ENCODE results near the gene NBPF1. TPM values are rescaled to one million over a fixed set of nuclear protein-coding genes. Genes with fewer than 3 reads are reported as not detected.
"Not testable (repeated sequence)": the region's sequence is repeated elsewhere in the genome, so short reads cannot be mapped to it uniquely, and the experiment has no call there.

NBPF1 gene
- total RNA-seq, 1 donor from 2014 or later, result 100 TPM

DNA sequence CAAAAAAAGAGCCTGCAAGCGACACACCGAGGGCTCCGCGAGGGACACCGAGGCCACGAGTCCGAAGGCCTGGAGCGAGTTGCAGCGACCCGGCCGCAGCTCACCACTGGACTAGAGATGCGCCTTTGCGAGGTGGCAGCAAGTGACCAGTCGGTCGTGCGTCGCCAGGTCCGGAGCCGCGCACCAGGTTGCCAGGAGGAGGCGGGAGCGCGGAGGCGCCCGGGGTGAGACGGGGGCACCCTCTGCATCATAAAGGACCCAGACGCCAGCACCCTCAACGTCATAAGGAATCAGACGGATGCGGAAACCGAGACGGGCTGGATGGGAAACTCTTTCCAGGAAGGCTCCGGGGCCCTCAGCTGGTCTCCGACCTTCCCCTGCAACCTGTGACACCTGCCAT is 77.9 kb downstream of the NBPF1 start:
- not testable (repeated sequence) for H3K9me3 Mint-ChIP-seq (ENCODE audit: low read depth); DNase-seq (ENCODE audit: low spot score, unreplicated experiment); H3K4me1 Mint-ChIP-seq (ENCODE audit: low read depth); H3K36me3 Mint-ChIP-seq (ENCODE audit: insufficient read depth)
- Mint-ChIP-seq H3K27me3 (peaks cover 46% of the 10 kb centered on the region), H3K27ac (peak overlapping the region; percentile 90), H3K4me3 (ENCODE audit: low read depth) (peak overlapping the region; percentile 75)

DNA sequence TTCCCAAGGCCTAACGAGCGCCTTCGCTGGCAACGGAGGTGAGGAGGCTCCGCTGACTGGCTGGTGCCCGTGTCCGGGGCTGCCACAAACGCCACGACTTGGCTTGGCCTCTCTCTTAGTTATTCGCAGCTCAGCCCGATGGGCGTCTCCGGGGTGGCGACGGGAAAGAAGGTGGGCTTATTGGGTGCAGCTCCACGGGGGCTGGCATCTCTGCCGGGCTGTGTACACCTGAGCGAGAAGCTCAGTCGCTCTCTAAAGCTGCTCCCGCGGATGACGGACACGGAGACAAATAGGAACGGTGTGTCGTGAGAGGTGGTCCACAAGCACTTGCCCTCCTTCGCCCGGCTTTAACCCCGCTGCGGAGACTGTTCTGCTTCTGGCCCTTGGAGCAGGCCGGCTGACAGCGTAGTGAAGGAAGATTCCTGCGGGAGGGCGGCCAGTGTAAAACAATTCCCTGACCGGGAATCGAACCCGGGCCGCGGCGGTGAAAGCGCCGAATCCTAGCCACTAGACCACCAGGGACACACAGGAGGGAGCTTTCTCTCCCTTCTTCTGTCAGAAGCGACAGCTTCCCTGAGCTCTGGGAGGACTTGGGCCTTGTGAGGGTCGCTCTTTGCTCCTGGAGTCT is 78.4 kb downstream of the NBPF1 start:
- not testable (repeated sequence) for H3K36me3 Mint-ChIP-seq (ENCODE audit: insufficient read depth); H3K4me1 Mint-ChIP-seq (ENCODE audit: low read depth); H3K9me3 Mint-ChIP-seq (ENCODE audit: low read depth)
- H3K27me3 Mint-ChIP-seq, result peaks cover 48% of the 10 kb centered on the region
- DNase-seq (ENCODE audit: low spot score, unreplicated experiment), result peak; percentile 55
- H3K27ac Mint-ChIP-seq, result peak overlapping the region; percentile 90
- peak overlapping the region; percentile 75 for H3K4me3 Mint-ChIP-seq (ENCODE audit: low read depth)

DNA sequence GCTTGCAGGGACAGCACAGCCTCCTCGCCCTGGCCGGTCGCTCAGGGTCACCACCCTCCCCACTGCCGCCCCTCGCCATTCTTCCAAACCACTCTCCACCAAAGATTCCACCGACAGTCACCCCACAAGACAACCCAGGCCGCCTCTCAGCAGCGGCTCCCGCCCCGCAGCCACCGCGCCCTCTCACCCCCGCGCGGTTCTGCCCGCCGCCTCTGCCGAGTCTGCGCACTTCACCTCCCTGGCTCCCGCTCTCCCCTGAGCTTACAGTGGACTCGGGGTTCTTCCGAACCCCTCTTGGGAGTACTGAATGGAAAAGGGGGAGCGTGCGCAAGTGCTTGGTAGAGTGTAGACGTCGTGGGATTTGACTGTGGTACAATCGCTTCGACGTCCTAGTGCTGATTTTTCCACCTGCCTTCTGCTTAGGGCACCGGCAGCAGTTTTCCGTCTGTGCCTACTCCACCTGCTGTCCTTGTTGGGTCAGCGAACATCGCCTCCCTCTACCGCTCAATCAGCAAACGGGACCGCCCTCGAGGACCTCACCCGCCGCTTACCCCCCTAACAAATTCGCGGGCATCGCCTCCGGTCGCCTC is 79.0 kb downstream of the NBPF1 start:
- H3K4me1 Mint-ChIP-seq (ENCODE audit: low read depth); H3K27ac Mint-ChIP-seq; H3K9me3 Mint-ChIP-seq (ENCODE audit: low read depth); DNase-seq (ENCODE audit: low spot score, unreplicated experiment); H3K36me3 Mint-ChIP-seq (ENCODE audit: insufficient read depth): not testable (repeated sequence)
- peak overlapping the region; percentile 75 for H3K4me3 Mint-ChIP-seq (ENCODE audit: low read depth)
- H3K27me3 Mint-ChIP-seq, result peaks cover 52% of the 10 kb centered on the region

DNA sequence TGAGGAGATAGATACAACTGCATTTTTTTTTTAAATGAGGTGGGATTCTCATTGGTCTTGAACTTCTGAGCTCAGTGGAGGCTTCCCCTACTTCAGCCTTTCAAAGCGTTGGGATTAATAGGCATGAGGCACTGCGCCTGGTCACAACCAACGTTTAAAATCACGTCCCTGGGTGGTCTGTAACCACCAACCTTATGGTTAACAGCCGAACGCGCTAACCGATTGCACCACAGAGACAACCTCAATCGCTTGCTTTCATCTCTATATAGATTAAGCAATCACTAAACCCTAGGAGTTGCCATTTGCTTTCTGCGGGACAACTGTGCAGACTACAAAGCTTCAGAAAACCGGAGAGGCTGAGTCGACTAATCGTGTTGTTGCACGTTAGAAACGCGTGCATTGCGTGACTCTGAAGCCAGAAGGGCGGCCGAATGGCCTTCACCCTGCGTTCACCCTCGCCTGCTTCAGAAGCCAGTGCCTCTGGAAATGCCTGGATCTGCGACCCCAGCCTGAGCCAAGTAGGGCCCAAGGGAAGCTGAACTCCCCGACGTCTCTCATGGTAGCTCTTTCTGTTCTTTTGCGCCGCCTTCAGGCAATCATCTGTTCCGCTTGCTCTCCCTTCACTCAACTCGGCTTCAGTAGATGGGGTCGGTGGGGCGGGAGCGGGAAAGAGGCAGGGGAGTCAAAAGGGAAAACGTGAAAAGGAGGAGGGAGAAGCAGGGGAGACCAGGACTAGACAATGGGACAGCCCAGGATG is 81.0 kb downstream of the NBPF1 start:
- not testable (repeated sequence) for H3K9me3 Mint-ChIP-seq (ENCODE audit: low read depth); H3K27ac Mint-ChIP-seq; H3K36me3 Mint-ChIP-seq (ENCODE audit: insufficient read depth); DNase-seq (ENCODE audit: low spot score, unreplicated experiment); H3K4me1 Mint-ChIP-seq (ENCODE audit: low read depth)
- Mint-ChIP-seq H3K4me3 (ENCODE audit: low read depth) (peak overlapping the region; percentile 52), H3K27me3 (peaks cover 55% of the 10 kb centered on the region)
- TF ChIP-seq, protein P1, sequence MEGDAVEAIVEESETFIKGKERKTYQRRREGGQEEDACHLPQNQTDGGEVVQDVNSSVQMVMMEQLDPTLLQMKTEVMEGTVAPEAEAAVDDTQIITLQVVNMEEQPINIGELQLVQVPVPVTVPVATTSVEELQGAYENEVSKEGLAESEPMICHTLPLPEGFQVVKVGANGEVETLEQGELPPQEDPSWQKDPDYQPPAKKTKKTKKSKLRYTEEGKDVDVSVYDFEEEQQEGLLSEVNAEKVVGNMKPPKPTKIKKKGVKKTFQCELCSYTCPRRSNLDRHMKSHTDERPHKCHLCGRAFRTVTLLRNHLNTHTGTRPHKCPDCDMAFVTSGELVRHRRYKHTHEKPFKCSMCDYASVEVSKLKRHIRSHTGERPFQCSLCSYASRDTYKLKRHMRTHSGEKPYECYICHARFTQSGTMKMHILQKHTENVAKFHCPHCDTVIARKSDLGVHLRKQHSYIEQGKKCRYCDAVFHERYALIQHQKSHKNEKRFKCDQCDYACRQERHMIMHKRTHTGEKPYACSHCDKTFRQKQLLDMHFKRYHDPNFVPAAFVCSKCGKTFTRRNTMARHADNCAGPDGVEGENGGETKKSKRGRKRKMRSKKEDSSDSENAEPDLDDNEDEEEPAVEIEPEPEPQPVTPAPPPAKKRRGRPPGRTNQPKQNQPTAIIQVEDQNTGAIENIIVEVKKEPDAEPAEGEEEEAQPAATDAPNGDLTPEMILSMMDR (IDR thresholded peaks at IDR 0.05; ENCODE audit: unreplicated experiment), result peak; percentile 24

DNA sequence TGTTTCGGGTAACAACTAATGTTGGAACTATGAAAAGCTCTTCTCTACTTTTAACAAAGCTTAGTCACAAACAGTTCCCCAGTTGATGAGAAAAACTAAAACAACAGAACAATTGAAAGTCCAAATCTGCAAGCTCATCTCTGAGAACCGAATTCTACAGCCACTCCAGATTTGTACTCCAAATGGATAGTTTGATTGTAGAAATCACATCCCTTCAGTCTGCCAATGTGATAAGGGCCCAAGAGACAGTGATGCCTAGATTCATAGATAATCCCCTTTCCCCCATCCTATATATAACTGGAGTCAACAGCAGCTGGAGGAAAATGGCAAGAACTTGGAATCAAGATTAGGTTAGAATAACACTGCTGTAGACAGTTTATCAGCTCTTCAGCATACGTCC is 85.0 kb downstream of the NBPF1 start:
- H3K9me3 Mint-ChIP-seq (ENCODE audit: low read depth); H3K4me1 Mint-ChIP-seq (ENCODE audit: low read depth); H3K27ac Mint-ChIP-seq; H3K4me3 Mint-ChIP-seq (ENCODE audit: low read depth); DNase-seq (ENCODE audit: low spot score, unreplicated experiment); H3K36me3 Mint-ChIP-seq (ENCODE audit: insufficient read depth): not testable (repeated sequence)
- peaks cover 38% of the 10 kb centered on the region for H3K27me3 Mint-ChIP-seq

DNA sequence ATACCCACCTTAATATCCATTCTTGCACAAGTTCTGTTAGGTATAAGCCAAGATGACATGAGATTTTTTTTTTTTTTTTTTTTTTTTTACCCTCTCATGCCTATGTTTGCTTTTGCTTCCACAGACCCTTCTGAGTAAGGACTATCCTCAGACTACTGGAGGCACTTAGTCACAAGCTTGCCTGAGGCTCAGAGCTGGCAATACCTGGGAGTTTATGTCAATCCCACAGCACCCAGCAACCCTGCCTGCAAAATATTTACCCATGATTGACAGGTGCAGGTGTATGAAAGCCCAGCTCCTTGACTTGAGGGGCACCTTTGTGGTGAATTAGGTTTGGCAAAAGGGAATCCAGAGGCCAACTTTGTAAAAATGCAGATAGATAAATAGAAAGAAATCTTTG is 87.6 kb downstream of the NBPF1 start:
- not testable (repeated sequence) for H3K4me3 Mint-ChIP-seq (ENCODE audit: low read depth); H3K9me3 Mint-ChIP-seq (ENCODE audit: low read depth); H3K4me1 Mint-ChIP-seq (ENCODE audit: low read depth); H3K27ac Mint-ChIP-seq; H3K36me3 Mint-ChIP-seq (ENCODE audit: insufficient read depth); DNase-seq (ENCODE audit: low spot score, unreplicated experiment)
- peaks cover 45% of the 10 kb centered on the region for H3K27me3 Mint-ChIP-seq

DNA sequence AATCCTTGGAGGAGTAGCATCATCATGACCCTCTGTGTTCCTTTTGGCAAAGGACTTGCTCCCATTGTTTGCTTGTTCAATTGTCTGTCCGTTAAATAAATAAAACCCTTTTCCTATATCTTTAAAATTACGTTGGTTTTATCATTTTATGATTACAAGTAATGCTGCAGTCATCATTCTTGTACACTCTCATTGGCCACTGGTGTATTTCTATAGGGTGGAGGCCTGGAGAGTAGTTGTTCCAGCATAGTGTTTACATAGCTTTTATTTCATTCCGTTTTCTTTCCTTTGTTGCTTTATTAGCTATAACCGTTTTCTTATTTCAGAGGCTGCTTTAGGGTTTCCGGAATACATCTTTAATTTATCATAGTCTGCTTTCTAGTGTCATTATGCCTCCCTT is 91.7 kb downstream of the NBPF1 start:
- Mint-ChIP-seq H3K27me3 (peaks cover 48% of the 10 kb centered on the region), H3K4me1 (ENCODE audit: low read depth) (peaks cover 16% of the 10 kb centered on the region)
- H3K27ac Mint-ChIP-seq; H3K9me3 Mint-ChIP-seq (ENCODE audit: low read depth); DNase-seq (ENCODE audit: low spot score, unreplicated experiment); H3K36me3 Mint-ChIP-seq (ENCODE audit: insufficient read depth); H3K4me3 Mint-ChIP-seq (ENCODE audit: low read depth): not testable (repeated sequence)

DNA sequence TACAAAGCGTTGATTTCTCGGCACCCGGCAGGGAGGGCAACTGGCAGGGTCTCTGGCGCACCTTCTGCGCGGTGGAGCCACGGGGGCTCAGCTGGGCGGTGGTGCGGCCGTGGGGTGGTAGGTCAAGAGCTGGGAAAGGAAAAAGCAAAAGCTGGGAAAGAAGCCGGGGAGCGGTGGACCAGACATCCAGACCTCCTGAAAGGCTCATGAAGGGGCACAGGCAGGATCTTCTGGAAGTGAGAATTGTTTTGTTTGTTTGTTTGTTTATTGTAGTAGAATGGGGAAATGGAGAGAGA is 92.1 kb downstream of the NBPF1 start:
- Mint-ChIP-seq H3K27ac (no peak overlapping the region), H3K4me3 (ENCODE audit: low read depth) (peak overlapping the region; percentile 58), H3K27me3 (peaks cover 48% of the 10 kb centered on the region), H3K4me1 (ENCODE audit: low read depth) (peaks cover 16% of the 10 kb centered on the region), H3K36me3 (ENCODE audit: insufficient read depth) (no peaks in the 10 kb centered on the region), H3K9me3 (ENCODE audit: low read depth) (no peaks in the 10 kb centered on the region)
- TF ChIP-seq, protein P1 (IDR thresholded peaks at IDR 0.05; ENCODE audit: unreplicated experiment), result no peak
- DNase-seq (ENCODE audit: low spot score, unreplicated experiment), result no peak

DNA sequence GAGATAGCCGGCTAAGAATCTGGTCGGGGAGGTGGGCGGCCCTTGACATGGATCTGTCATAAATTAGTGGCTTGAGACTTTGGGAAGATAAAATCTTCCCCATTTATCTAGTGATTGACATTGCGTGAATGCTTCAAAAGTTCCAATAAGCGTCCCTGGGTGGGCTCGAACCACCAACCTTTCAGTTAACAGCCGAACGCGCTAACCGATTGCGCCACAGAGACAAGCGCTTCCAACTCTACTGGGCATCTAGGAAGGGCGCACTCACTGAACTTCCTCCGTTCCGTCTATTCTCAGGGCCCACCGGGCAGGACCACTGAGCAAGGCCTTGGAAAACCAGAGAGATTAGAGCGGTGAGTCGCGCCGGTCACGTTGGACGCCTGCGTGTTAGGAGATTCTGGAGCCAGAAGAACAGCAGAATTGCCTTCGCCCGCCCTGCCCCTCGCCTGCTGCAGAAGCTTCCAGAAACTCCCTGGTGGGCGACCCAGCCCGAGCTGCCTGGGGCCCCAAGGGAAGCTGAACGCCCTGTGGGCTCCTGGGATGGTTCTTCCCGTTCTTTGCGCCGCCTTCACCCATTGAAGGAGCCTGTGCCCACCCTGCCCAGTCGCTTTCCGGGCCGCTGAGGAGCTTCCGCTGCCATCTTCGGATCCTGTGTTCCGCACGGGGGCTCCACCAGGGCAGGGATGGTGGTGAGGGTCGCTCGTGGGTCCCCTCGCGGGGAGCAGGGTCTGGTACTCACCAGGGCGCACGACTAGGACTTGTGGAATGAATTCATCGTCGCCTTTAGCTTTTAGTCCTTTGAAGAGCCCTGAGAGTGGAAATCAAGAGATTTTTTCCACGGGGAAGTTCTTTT is 92.7 kb downstream of the NBPF1 start:
- not testable (repeated sequence) for H3K27ac Mint-ChIP-seq; DNase-seq (ENCODE audit: low spot score, unreplicated experiment); H3K36me3 Mint-ChIP-seq (ENCODE audit: insufficient read depth); H3K9me3 Mint-ChIP-seq (ENCODE audit: low read depth)
- Mint-ChIP-seq H3K4me3 (ENCODE audit: low read depth) (peak overlapping the region; percentile 58), H3K4me1 (ENCODE audit: low read depth) (peaks cover 12% of the 10 kb centered on the region), H3K27me3 (peaks cover 48% of the 10 kb centered on the region)

DNA sequence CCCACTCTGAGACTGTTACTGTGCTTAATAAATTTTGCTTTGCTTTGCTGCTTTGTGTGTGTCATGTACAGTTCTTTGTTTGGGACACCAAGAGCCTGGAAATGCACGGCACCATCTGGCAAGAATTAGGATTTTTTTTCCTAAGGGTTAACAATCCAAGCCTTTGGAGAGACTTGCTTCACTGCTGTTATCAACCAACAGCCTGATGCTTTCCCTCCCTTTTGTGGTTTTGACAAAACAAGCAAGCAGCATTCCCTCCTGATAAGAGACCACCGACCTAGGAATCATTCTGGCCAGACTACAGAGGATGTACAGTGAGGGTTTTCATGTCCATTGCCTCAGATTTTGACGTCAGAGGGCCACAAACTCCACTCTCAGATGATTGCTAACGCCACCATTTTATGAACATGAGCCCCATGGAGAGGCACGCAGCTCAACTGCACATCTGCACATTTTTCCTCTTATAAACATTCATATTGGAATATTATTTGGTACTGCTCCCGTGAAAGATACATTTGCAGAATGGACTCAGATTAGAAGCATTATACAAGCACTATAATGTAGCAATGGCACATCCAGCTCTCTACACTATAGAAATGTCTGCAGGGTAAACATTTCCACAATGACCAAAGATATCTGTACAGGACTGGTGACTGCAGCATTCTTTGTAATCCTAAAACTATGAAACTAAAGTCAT is 94.0 kb downstream of the NBPF1 start:
- DNase-seq (ENCODE audit: low spot score, unreplicated experiment); H3K36me3 Mint-ChIP-seq (ENCODE audit: insufficient read depth); H3K4me3 Mint-ChIP-seq (ENCODE audit: low read depth); H3K9me3 Mint-ChIP-seq (ENCODE audit: low read depth): not testable (repeated sequence)
- Mint-ChIP-seq H3K4me1 (ENCODE audit: low read depth) (peaks cover 12% of the 10 kb centered on the region), H3K27ac (peak overlapping the region; percentile 66), H3K27me3 (peaks cover 44% of the 10 kb centered on the region)
